ENCODE data around the gene MTAP. TPM values are rescaled to one million over a fixed set of nuclear protein-coding genes. Genes with fewer than 3 reads are reported as not detected.

Gene MTAP
- total RNA-seq, 1 donor from 2014 or later = 31.0 TPM

DNA sequence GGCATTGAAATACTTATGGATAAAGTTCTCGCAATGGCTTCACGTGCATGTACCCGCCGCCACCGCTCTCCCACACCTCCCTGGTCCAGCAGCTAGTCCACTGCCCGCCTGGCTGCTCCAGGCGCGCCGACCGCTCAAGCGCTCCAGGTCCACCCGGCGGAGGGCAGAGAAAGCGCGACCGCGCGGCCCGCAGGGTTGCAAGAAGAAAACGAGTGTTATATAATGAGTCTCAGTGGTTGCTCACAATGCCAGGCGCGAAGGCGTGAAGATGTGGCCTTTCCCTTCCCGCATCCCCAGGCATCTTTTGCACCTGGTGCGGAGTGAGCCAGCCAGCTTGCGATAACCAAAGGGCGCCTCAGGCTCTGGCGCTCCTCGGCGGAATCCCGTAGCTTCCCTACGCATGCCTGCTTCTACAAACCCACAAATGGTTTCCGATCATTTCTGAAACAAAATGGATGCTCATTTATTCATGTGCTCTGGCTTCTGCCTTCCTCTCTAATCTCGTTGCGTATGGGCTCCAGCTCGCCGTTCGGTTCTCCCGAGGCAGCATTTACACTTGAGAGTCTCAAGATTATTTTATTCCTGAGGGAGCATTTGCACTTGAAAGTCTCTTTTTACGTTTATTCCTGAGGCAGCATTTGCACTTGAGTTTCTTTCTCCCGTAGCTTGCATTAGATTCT, 166.0 kb downstream of the MTAP start:
- no peak for DNase-seq (ENCODE audit: low read depth)

- no peak for DNase-seq (ENCODE audit: low read depth)
Observed at GRCh38 chr9:21969011-21969940, 166.8 kb downstream of the MTAP start.

GRCh38 chr9:21969951-21970799, 167.7 kb downstream of the MTAP start:
- DNase-seq (ENCODE audit: low read depth) = no peak

DNA sequence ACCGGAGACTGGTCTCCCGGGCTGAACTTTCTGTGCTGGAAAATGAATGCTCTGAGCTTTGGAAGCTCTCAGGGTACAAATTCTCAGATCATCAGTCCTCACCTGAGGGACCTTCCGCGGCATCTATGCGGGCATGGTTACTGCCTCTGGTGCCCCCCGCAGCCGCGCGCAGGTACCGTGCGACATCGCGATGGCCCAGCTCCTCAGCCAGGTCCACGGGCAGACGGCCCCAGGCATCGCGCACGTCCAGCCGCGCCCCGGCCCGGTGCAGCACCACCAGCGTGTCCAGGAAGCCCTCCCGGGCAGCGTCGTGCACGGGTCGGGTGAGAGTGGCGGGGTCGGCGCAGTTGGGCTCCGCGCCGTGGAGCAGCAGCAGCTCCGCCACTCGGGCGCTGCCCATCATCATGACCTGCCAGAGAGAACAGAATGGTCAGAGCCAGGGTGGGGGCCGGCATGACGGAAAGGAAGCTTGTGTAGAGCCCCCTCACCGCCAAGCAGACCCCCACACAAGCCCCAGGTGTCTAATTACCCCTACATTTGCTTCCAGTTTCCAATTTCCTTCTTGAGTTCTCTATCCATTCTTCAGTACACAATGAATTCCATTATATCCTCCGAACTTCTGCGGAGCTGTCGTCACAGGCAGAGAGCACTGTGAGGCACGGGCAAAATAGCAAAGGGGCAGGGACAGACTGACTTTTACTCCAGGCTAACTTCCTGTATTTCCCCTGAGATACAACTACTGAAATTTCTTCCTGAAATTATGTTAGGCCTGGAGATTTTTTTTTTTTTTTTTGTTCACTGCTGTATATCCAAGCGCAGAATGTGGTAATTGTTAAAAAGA, 168.6 kb downstream of the MTAP start:
- DNase-seq (ENCODE audit: low read depth) = no peak

DNA sequence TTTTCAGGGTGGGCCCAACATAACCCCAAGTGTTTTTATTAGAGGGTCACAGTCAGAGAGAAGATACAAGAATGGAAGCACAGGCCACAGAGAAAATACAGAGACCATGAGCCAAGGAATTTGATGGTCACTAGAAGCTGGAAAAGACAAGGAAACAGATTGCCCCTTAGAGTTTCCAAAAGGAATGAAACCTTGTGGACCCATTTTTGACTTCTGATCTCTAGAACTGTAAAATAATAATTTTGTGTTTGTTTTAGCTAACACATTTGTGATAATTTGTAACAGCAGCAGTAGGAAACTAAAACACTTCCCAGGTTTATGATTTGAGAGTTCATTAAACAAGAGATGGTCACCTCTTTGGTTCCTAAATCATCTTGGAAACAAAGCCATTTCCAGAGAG, 169.9 kb downstream of the MTAP start:
- peak; percentile 31 for DNase-seq (ENCODE audit: low read depth)

DNA sequence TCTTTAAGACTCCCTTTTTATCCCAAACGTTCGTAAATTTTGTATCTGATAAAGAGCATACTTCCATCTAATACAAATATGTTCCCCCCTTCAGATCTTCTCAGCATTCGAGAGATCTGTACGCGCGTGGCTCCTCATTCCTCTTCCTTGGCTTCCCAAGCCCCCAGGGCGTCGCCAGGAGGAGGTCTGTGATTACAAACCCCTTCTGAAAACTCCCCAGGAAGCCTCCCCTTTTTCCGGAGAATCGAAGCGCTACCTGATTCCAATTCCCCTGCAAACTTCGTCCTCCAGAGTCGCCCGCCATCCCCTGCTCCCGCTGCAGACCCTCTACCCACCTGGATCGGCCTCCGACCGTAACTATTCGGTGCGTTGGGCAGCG, 171.9 kb downstream of the MTAP start:
- peak; percentile 51 for DNase-seq (ENCODE audit: low read depth)

DNA sequence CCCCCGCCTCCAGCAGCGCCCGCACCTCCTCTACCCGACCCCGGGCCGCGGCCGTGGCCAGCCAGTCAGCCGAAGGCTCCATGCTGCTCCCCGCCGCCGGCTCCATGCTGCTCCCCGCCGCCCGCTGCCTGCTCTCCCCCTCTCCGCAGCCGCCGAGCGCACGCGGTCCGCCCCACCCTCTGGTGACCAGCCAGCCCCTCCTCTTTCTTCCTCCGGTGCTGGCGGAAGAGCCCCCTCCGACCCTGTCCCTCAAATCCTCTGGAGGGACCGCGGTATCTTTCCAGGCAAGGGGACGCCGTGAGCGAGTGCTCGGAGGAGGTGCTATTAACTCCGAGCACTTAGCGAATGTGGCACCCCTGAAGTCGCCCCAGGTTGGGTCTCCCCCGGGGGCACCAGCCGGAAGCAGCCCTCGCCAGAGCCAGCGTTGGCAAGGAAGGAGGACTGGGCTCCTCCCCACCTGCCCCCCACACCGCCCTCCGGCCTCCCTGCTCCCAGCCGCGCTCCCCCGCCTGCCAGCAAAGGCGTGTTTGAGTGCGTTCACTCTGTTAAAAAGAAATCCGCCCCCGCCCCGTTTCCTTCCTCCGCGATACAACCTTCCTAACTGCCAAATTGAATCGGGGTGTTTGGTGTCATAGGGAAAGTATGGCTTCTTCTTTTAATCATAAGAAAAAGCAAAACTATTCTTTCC, 172.4 kb downstream of the MTAP start:
- peak; percentile 92 for DNase-seq (ENCODE audit: low read depth)

GRCh38 chr9:21976334-21976875, 174.0 kb downstream of the MTAP start:
- no peak for DNase-seq (ENCODE audit: low read depth)

GRCh38 chr9:21982391-21982790, 180.0 kb downstream of the MTAP start:
- no peak for DNase-seq (ENCODE audit: low read depth)

GRCh38 chr9:21982861-21983560, 180.6 kb downstream of the MTAP start:
- DNase-seq (ENCODE audit: low read depth) = no peak

DNA sequence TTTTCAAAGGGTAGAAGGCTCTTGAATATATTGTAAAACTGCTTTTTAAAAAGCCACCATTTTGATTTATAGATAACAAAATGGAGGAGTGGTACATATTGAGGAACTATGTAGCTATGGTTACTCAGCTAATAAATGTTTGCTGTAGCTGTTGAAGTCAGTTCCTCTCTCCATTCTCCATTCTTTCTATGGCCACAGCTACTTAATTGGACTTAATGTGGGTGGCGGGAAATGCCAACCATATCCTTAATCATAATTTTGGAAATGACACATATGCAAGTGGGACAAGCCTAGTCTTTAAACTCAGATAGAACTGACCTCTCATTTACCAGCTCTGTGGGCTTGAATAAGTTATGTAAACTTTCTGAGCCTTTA, 181.1 kb downstream of the MTAP start:
- DNase-seq (ENCODE audit: low read depth) = no peak

- DNase-seq (ENCODE audit: low read depth) = no peak
Observed at GRCh38 chr9:21984101-21984500, 181.7 kb downstream of the MTAP start.

DNA sequence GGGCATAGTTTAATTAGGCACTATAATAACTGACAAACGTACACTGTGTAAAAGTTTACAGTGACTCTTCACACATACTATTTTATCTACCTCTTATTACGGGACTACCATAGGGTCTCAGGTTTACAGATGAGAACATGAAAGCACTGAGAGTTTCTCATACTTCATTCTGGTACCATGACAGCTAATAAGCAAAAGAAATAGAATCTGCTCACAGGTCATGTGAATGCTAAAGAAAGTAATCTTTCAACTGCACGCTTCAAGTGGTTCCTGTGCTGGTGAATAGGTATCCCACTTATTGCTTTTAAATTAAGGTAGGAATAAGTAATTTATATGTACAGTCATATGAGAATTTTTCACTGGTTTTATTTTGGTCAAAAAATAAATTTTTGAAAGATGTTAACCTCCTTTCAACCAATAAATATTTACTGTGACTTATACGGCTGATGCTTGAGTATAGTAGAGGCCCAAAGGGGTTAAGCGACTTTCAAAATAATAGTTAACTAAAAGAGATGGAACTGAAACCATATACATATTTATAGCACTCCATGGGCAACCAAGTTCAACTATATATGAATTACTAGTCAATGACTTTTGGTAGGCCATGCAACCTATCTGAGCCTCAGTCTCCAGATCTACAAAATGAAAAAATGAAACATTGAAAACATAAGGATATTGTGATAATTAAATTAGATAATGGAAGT, 183.7 kb downstream of the MTAP start:
- DNase-seq (ENCODE audit: low read depth) = no peak

Other genes starting within 250 kb of the MTAP start
- gene CDKN2A, start 191.8 kb downstream of the MTAP start, total RNA-seq = 169 and 177 TPM in 2 replicates
- 2.3 and 2.7 TPM in 2 replicates for gene CDKN2B-AS1, start 192.2 kb downstream of the MTAP start, total RNA-seq
- 75.8 and 81.1 TPM in 2 replicates for gene CDKN2B, start 206.7 kb downstream of the MTAP start, total RNA-seq